Measurements from ENCODE around the gene PPP2R2D. TPM values are rescaled to one million over a fixed set of nuclear protein-coding genes. Genes with fewer than 3 reads are reported as not detected.

Gene PPP2R2D
- total RNA-seq, 1 experiment from 2014 or later = 23.7 TPM

DNA sequence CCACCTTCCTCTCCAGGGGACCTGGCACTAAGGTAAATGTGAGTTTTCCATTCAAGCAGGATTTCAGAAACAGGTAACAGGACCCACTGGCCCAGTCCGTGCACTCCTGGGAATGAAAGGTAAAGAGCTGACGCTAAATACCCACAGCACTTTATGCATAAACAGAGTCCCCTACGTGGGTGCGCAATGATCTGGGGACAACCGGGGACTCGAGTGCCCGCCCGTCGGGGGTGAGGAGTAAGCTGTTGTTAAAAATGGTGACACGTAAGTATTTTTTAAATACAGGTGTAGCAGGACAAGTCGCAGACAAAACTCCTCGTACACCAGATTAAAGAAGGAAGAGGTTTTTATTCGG lies 47.2 kb upstream of the PPP2R2D start:
- H3K36me3 Mint-ChIP-seq (ENCODE audit: insufficient read depth, unreplicated experiment) = no peaks in the 10 kb centered on the region
- no peaks in the 10 kb centered on the region for H3K9me3 Mint-ChIP-seq (ENCODE audit: low read depth, unreplicated experiment)
- TF ChIP-seq, protein P1, sequence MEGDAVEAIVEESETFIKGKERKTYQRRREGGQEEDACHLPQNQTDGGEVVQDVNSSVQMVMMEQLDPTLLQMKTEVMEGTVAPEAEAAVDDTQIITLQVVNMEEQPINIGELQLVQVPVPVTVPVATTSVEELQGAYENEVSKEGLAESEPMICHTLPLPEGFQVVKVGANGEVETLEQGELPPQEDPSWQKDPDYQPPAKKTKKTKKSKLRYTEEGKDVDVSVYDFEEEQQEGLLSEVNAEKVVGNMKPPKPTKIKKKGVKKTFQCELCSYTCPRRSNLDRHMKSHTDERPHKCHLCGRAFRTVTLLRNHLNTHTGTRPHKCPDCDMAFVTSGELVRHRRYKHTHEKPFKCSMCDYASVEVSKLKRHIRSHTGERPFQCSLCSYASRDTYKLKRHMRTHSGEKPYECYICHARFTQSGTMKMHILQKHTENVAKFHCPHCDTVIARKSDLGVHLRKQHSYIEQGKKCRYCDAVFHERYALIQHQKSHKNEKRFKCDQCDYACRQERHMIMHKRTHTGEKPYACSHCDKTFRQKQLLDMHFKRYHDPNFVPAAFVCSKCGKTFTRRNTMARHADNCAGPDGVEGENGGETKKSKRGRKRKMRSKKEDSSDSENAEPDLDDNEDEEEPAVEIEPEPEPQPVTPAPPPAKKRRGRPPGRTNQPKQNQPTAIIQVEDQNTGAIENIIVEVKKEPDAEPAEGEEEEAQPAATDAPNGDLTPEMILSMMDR (IDR thresholded peaks at IDR 0.05; ENCODE audit: unreplicated experiment) = no peak
- no peak overlapping the region for H3K4me3 Mint-ChIP-seq (ENCODE audit: low read depth, unreplicated experiment)
- no peak overlapping the region for H3K27ac Mint-ChIP-seq (ENCODE audit: unreplicated experiment)
- CTCF ChIA-PET = no interaction called here
- intact Hi-C loops (cut with micrococcal nuclease; ENCODE audit: unreplicated experiment) = no loop called here
- H3K4me1 Mint-ChIP-seq (ENCODE audit: low read depth, unreplicated experiment) = no peaks in the 10 kb centered on the region
- no peak for DNase-seq
- H3K27me3 Mint-ChIP-seq (ENCODE audit: unreplicated experiment) = peaks cover 50% of the 10 kb centered on the region
- no TSS peak for BruUV-seq (replicated peaks)

GRCh38 chr10:131854579-131855335 lies 46.1 kb upstream of the PPP2R2D start:
- BruUV-seq (replicated peaks) = no TSS peak
- H3K27ac Mint-ChIP-seq (ENCODE audit: unreplicated experiment) = no peak overlapping the region
- CTCF ChIA-PET = no interaction called here

DNA sequence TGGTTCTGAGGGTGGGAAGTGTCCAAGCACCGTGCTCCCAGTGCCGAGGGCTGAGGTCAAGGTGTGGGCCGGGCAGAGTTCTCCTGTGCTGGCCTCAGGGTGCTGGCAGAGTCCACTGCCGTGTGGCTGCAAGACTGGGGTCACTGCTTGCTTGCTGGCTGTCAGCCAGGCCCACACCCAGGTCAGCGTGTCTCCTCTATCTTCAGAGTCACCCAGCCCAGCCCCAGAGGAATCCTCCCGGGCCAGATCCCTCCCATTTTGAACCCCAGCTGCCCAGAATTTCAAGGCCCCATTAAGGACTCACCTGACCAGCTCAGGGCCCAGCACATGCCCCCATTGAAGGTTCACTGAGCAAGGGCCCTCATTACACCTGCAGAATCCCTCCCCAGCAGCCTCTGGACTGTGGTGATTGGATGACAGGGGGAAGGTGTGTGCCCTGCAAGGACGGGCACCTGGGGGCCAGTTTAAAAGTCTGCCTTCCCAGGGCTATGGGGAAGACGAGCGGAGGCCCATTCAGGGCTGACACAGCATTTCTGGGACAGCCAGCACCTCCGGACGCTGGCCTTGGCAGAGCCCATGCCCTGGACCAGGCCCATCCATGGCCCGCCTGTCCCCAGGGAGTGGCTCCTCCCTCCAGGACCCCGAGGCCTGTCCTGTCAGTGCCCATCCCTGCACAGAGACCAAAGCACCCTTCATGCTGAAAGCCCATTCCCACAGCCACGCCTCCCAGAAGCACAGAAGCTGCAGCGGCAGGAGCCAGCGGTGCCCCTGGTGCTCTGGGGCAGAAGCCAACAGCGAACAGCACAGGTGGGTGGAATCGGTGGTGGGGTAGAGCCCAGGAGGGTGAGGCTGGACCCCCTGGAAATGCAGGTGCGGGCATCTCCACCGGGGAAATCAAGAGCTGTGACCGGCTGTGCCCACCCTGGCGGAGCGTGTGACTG lies 45.1 kb upstream of the PPP2R2D start:
- BruUV-seq (replicated peaks) = no TSS peak
- CTCF ChIA-PET = no interaction called here
- no peaks in the 10 kb centered on the region for H3K9me3 Mint-ChIP-seq (ENCODE audit: low read depth, unreplicated experiment)
- DNase-seq = no peak
- H3K4me1 Mint-ChIP-seq (ENCODE audit: low read depth, unreplicated experiment) = no peaks in the 10 kb centered on the region
- TF ChIP-seq, protein P1 (IDR thresholded peaks at IDR 0.05; ENCODE audit: unreplicated experiment) = no peak
- H3K36me3 Mint-ChIP-seq (ENCODE audit: insufficient read depth, unreplicated experiment) = no peaks in the 10 kb centered on the region
- H3K27ac Mint-ChIP-seq (ENCODE audit: unreplicated experiment) = no peak overlapping the region
- H3K4me3 Mint-ChIP-seq (ENCODE audit: low read depth, unreplicated experiment) = no peak overlapping the region
- peaks cover 66% of the 10 kb centered on the region for H3K27me3 Mint-ChIP-seq (ENCODE audit: unreplicated experiment)
- intact Hi-C loops (cut with micrococcal nuclease; ENCODE audit: unreplicated experiment) = no loop called here

More at GRCh38 chr10:131854579-131855335, 46.1 kb upstream of the PPP2R2D start:
- Mint-ChIP-seq H3K4me3 (ENCODE audit: low read depth, unreplicated experiment) (no peak overlapping the region), H3K36me3 (ENCODE audit: insufficient read depth, unreplicated experiment) (no peaks in the 10 kb centered on the region), H3K27me3 (ENCODE audit: unreplicated experiment) (peaks cover 56% of the 10 kb centered on the region), H3K9me3 (ENCODE audit: low read depth, unreplicated experiment) (no peaks in the 10 kb centered on the region), H3K4me1 (ENCODE audit: low read depth, unreplicated experiment) (no peaks in the 10 kb centered on the region)
- TF ChIP-seq, protein P1 (IDR thresholded peaks at IDR 0.05; ENCODE audit: unreplicated experiment) = no peak
- DNase-seq = no peak
- intact Hi-C loops (cut with micrococcal nuclease; ENCODE audit: unreplicated experiment) = no loop called here

GRCh38 chr10:131856441-131857094 lies 44.2 kb upstream of the PPP2R2D start:
- CTCF ChIA-PET = no interaction called here
- intact Hi-C loops (cut with micrococcal nuclease; ENCODE audit: unreplicated experiment) = no loop called here
- H3K27ac Mint-ChIP-seq (ENCODE audit: unreplicated experiment) = no peak overlapping the region
- no TSS peak for BruUV-seq (replicated peaks)
- no peak for DNase-seq
- no peaks in the 10 kb centered on the region for H3K36me3 Mint-ChIP-seq (ENCODE audit: insufficient read depth, unreplicated experiment)
- no peaks in the 10 kb centered on the region for H3K4me1 Mint-ChIP-seq (ENCODE audit: low read depth, unreplicated experiment)
- no peaks in the 10 kb centered on the region for H3K9me3 Mint-ChIP-seq (ENCODE audit: low read depth, unreplicated experiment)
- H3K4me3 Mint-ChIP-seq (ENCODE audit: low read depth, unreplicated experiment) = no peak overlapping the region
- peaks cover 71% of the 10 kb centered on the region for H3K27me3 Mint-ChIP-seq (ENCODE audit: unreplicated experiment)
- TF ChIP-seq, protein P1 (IDR thresholded peaks at IDR 0.05; ENCODE audit: unreplicated experiment) = no peak
